Tibial nerve (tissue), 4 donors: ENCODE data around the gene RASAL2. TPM values are rescaled to one million over a fixed set of nuclear protein-coding genes. Genes with fewer than 3 reads are reported as not detected.

ENCODE experiments used
- DNase-seq, 2 donors: peaks; one replicate each; pipeline ENCODE4 v3.0.0-alpha.2; 2019; ENCODE audit warnings: low spot score in 2 of 2
- H3K27ac ChIP-seq, 4 donors: fragments of 200-600 bp; sonication (generic) in 3 of 4; one replicate each; pipeline ENCODE4 v1.5.1; 2017 to 2019; ENCODE audit warnings: mild to moderate bottlenecking in 1 of 4
- H3K27me3 ChIP-seq, 2 donors: fragments of 200-600 bp; sonication (generic) in 1 of 2; one replicate each; pipeline versions ENCODE4 v1.5.1 to v1.6.0; 2017 to 2019
- H3K36me3 ChIP-seq, 3 donors: fragments of 200-600 bp; sonication (generic); one replicate each; pipeline ENCODE4 v1.5.1; 2018 to 2019
- H3K4me1 ChIP-seq, 4 donors: fragments of 200-600 bp; sonication (generic) in 3 of 4; one replicate each; pipeline ENCODE4 v1.5.1; 2017 to 2019
- H3K4me3 ChIP-seq, 4 donors: fragments of 200-600 bp; sonication (generic) in 3 of 4; one replicate each; pipeline ENCODE4 v1.5.1; 2017 to 2019; ENCODE audit warnings: mild to moderate bottlenecking in 1 of 4, moderate library complexity in 1 of 4
- H3K9me3 ChIP-seq, 4 donors: fragments of 200-600 bp; sonication (generic) in 3 of 4; one replicate each; pipeline ENCODE4 v1.5.1; 2017 to 2019
- EP300 ChIP-seq, 2 donors: sonication (generic); formaldehyde crosslinking; IDR thresholded peaks; one replicate each; pipeline ENCODE4 v1.6.1; 2017; ENCODE audit warnings: antibody characterized with exemption in 2 of 2, mild to moderate bottlenecking in 1 of 2
- POLR2A ChIP-seq, 2 donors: fragments of 450-650 bp; IDR thresholded peaks; one replicate each; pipeline ENCODE4 v1.6.1; 2017; ENCODE audit warnings: antibody characterized with exemption in 2 of 2, mild to moderate bottlenecking in 2 of 2, moderate library complexity in 2 of 2
- WGBS, 2 donors: methylation state at CpG; one replicate each; pipeline ENCODE4 v1.1.5; 2018; 5-methylcytosine and 5-hydroxymethylcytosine counted together
- total RNA-seq, 4 donors: library from RNA; depleted of rRNA; stranded (reverse); fragments of >200 nt; gene quantifications; one replicate each; pipeline ENCODE4 v1.1.0, GENCODE V29; 2016
- TF ChIP-seq, protein P1 (sequence below), 5 experiments: fragments of 200-600 bp in 3 of 5; fragments of 450-650 bp in 2 of 5; sonication (generic) in 3 of 5; IDR thresholded peaks; one replicate each; pipeline ENCODE4 v1.5.1; 2016 to 2019; ENCODE audit warnings: antibody characterized with exemption in 5 of 5, mild to moderate bottlenecking in 3 of 5, moderate library complexity in 2 of 5

RASAL2 gene
- total RNA-seq, 4 donors from 2014 or later, result 40.5 to 44.8 (median 43.0) TPM

DNA sequence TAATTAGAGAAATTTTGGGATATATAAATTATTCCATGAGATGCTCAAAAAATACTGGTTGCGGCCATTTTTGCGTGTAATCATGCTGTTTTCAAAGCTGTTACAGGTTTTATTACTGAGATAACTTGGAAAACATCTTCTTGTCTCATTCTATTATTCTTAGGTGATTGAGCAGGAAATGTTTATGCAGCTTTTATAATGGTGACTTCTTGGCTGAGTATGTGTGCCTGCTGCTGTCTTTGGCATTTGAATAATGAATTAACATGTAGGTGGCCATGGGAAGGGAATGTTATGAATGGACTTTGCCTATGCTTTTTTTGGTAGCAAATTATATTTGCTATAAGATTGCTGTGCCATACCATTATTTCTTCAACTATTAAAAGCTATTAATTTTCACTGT, 52.5 kb downstream of the RASAL2 start:
- TF ChIP-seq, protein P1, sequence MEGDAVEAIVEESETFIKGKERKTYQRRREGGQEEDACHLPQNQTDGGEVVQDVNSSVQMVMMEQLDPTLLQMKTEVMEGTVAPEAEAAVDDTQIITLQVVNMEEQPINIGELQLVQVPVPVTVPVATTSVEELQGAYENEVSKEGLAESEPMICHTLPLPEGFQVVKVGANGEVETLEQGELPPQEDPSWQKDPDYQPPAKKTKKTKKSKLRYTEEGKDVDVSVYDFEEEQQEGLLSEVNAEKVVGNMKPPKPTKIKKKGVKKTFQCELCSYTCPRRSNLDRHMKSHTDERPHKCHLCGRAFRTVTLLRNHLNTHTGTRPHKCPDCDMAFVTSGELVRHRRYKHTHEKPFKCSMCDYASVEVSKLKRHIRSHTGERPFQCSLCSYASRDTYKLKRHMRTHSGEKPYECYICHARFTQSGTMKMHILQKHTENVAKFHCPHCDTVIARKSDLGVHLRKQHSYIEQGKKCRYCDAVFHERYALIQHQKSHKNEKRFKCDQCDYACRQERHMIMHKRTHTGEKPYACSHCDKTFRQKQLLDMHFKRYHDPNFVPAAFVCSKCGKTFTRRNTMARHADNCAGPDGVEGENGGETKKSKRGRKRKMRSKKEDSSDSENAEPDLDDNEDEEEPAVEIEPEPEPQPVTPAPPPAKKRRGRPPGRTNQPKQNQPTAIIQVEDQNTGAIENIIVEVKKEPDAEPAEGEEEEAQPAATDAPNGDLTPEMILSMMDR (IDR thresholded peaks at IDR 0.05), result no peak
- no peak for TF ChIP-seq POLR2A (IDR thresholded peaks at IDR 0.05)
- TF ChIP-seq EP300 (IDR thresholded peaks at IDR 0.05), result no peak
- H3K27me3 ChIP-seq, result no peaks in the 10 kb centered on the region
- H3K9me3 ChIP-seq, result no peaks in the 10 kb centered on the region
- WGBS, 2 donors, result 88 to 94% methylated on average over 2 of the region's 2 CpGs
- DNase-seq, result no peak
- no peak overlapping the region for H3K4me3 ChIP-seq
- H3K4me1 ChIP-seq, result peaks cover 0 to 6% (median 0%) of the 10 kb centered on the region in 4 donors
- no peaks in the 10 kb centered on the region for H3K36me3 ChIP-seq
- no peak overlapping the region for H3K27ac ChIP-seq

DNA sequence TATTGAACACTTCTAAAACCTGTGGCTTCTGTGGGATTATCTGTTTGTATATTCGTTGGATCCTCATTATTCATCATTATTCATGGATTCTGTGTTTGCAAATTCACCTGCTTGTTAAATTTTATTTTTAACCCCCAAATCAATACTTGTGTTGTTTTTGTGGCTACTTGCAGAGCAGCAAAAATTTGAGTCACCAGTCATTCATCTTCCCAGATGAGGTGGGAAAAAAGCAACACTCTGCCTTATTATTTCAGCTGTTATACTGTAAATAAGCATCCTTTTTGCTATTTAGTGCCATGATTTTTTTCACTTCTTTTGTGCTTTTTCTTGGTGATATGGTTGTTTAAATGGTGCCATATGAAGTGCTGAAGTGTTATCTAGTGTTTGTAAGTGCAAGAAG, 56.7 kb downstream of the RASAL2 start:
- Histone ChIP-seq H3K27me3 (no peaks in the 10 kb centered on the region), H3K4me3 (no peak overlapping the region), H3K9me3 (no peaks in the 10 kb centered on the region), H3K36me3 (no peaks in the 10 kb centered on the region), H3K27ac (no peak overlapping the region), H3K4me1 (peaks cover 0 to 6% (median 0%) of the 10 kb centered on the region in 4 donors)
- no peak for DNase-seq
- 0% methylated on average over 1 of the region's 1 CpG for WGBS, 2 donors
- TF ChIP-seq, protein P1 (IDR thresholded peaks at IDR 0.05), result no peak
- no peak for TF ChIP-seq EP300 (IDR thresholded peaks at IDR 0.05)

DNA sequence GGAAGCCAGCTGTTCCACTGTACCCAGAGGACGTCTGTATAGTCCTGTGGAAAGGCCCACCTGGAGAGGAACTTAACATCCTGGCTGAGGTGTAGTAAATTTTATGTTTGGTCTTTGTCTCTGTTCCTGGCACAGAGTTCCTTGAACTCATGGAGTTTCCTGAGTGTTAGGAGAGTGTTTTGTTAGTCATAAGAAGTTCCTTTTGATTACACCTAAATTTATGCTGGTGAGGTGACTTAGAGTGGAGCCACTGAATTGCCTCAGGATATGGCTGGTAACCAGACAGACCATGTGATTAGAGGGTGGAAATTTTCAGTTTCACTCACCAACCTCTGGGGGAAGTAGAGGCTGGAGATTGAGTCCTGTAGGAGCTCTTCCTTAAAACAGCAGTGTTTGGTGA, 57.9 kb downstream of the RASAL2 start:
- peaks cover 0 to 11% (median 0%) of the 10 kb centered on the region in 4 donors for H3K4me1 ChIP-seq
- DNase-seq, result no peak
- H3K27ac ChIP-seq, result no peak overlapping the region

DNA sequence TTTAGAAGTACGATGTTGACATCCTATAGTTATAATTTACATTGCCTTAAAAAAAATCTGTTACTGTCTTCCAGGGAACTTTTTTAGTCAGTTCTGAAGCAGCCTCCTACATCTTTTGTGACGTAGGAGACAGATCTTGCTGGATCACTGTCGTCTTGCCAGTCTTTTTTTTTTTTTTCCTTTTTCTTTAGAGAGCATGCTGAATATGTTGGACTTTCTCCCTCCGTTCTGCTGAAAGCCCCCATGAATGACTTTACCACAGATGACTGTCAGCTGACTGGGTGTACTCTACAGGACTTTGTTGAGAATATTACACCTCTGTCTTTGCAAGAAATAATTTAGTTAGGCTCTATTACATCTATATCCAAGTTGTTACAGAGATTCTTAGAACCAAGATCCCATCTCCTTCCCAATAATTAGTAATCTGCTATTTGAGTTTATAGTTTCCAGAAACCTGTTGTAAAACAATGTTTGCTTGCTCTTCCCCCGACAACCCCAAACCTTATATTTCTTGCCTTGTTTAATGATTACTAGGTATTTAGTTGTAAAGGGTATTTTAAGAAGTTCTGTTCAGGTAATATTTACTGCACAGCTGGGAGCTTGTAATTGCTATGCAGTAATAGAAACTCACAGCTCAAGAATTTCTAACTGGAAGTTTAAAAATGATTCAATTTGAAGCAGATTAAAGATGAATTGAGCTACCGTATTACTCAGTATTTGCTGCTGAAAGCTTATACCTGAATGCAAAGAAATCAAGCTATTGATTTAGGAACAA, 61.8 kb downstream of the RASAL2 start:
- Histone ChIP-seq H3K9me3 (no peaks in the 10 kb centered on the region), H3K27ac (no peak overlapping the region), H3K4me3 (no peak overlapping the region), H3K4me1 (peaks cover 0 to 9% (median 0%) of the 10 kb centered on the region in 4 donors), H3K36me3 (no peaks in the 10 kb centered on the region), H3K27me3 (no peaks in the 10 kb centered on the region)
- TF ChIP-seq POLR2A (IDR thresholded peaks at IDR 0.05), result no peak
- TF ChIP-seq, protein P1 (IDR thresholded peaks at IDR 0.05), result no peak
- TF ChIP-seq EP300 (IDR thresholded peaks at IDR 0.05), result no peak
- no peak for DNase-seq
- WGBS, 2 donors, result 60 to 62% methylated on average over 6 of the region's 6 CpGs

More for the DNA sequence above, 57.9 kb downstream of the RASAL2 start:
- TF ChIP-seq, protein P1 (IDR thresholded peaks at IDR 0.05), result no peak
- TF ChIP-seq POLR2A (IDR thresholded peaks at IDR 0.05) (no peak), EP300 (IDR thresholded peaks at IDR 0.05) (no peak)
- no peaks in the 10 kb centered on the region for H3K36me3 ChIP-seq
- no peak overlapping the region for H3K4me3 ChIP-seq
- H3K9me3 ChIP-seq, result no peaks in the 10 kb centered on the region
- 69 to 75% methylated on average over 1 of the region's 1 CpG for WGBS, 2 donors
- H3K27me3 ChIP-seq, result no peaks in the 10 kb centered on the region

DNA sequence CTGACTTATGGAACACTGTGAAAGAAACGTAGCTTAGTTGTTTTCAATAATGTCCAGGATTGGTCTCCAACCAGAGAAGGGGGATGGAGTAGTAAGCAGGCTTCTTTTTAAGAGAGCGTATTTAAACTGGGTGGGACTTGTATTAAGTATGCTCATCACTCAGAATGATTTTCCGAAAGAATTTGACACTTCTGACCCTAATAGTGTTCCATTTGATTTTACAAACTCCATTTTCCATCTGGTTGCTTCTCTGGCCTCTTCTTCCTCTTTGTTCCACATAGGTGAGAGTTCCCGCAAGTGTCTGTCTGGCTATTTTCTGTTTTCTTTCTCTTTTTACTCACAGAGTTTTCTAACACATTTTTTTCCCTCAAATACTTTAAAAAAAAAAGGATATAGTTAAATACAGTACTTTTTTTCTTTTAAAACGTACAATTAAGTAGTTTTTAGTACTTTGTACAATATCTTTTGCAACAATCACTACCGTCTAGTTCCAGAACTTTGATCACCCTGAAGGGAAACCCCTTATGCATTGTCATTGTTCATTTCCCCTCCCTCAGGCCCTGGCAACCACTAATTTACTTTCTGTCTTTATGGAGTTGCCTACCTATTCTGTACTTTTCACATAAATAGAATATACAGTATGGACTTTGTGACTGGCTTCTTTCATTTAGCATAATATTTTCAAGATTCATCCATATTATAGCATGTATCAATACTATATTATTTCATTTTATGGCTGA, 67.0 kb downstream of the RASAL2 start:
- H3K4me3 ChIP-seq, result no peak overlapping the region
- H3K9me3 ChIP-seq, result no peaks in the 10 kb centered on the region
- H3K27me3 ChIP-seq, result no peaks in the 10 kb centered on the region
- WGBS, 2 donors, result 65 to 75% methylated on average over 6 of the region's 6 CpGs
- no peaks in the 10 kb centered on the region for H3K36me3 ChIP-seq
- H3K4me1 ChIP-seq, result peaks cover 0 to 14% (median 0%) of the 10 kb centered on the region in 4 donors
- no peak for TF ChIP-seq EP300 (IDR thresholded peaks at IDR 0.05)
- TF ChIP-seq, protein P1 (IDR thresholded peaks at IDR 0.05), result no peak
- TF ChIP-seq POLR2A (IDR thresholded peaks at IDR 0.05), result no peak
- DNase-seq, result no peak
- no peak overlapping the region for H3K27ac ChIP-seq
